ENCODE measurements around the gene UBE2I.
"Not testable (repeated sequence)": the region's sequence is repeated elsewhere in the genome, so short reads cannot be mapped to it uniquely, and the experiment has no call there.

The UBE2I gene

GRCh38 chr16:1314399-1315068, 5.1 kb downstream of the UBE2I start:
- DNase-seq: no peak

GRCh38 chr16:1315081-1316032, 5.9 kb downstream of the UBE2I start:
- no peak for DNase-seq

DNA sequence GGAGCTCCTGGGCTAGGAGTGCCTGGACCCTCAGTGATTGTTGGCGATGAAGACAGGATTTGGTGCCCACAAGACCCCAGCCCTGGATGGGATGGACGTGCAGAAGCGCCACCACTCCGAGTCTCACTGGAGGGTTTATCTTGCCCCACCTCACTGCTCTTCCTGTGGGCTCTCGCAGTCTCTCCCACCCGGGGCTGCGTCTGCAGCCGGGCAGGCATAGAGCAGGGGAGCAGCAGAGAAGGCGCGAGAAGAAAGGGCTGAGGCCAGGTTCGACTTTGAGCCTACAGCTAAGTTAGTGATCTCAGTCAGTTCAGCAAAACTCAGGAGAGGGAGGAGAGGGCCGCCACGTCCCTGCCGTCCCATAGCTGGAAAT, 6.6 kb downstream of the UBE2I start:
- no peak for DNase-seq

DNA sequence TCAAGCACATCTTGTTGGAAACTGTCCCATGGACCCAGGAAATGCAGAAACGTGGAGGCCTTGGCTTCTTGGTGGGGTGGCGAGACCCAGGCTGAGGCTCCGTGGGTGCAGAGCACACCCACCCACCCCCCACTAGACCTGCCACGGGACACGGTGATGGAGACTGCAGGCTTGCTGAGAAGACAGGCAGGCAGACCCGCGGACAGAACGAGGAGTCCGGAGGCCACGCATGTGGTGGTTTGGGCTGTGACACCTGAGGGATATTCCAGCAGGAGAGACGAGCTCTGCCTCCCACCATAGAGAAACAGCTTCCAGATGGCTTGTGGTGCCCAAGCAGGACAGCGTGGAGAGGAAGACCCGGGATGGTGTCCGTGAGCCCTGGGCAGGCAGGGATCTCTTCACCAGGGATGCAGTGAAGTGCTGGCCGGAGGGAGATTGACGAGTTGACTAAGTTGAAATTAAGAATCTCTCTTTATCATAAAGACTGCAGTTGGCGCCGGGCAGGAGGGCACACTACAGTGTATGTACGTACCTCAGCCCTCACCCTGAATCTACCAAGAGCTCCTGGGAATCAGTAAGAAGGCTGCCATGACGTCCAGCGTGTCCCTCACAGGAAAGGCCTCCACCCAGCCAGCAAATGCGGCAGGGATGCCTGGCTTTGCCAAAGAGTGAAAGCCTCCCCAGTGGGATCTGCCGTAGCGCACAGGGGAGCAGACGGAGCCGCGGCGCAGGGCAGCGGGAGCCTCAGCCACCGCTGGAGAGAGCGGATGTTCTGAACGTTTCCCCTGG, 8.2 kb downstream of the UBE2I start:
- peak; percentile 9 for DNase-seq

GRCh38 chr16:1318268-1318545, 8.8 kb downstream of the UBE2I start:
- no peak for DNase-seq

DNA sequence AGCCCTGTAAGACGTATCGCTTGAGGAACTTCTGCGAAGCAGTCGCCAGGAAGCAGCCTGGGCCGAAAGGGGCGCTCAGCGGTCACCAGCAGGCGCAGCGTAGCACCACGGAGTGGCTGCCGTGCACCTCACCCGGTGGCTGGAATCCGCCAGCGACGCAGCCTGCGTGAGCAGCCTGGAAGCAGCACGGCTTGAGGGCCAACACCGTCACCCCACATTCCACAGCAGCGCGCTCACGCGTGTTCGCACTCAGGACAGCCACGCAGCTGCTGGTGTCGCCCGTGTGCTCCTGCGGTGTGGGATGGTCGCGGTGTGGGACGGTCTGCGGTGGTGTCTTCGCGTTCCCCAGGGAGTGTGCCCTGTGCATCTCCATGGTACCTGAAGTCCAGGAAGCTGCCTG, 9.6 kb downstream of the UBE2I start:
- DNase-seq: peak; percentile 8

DNA sequence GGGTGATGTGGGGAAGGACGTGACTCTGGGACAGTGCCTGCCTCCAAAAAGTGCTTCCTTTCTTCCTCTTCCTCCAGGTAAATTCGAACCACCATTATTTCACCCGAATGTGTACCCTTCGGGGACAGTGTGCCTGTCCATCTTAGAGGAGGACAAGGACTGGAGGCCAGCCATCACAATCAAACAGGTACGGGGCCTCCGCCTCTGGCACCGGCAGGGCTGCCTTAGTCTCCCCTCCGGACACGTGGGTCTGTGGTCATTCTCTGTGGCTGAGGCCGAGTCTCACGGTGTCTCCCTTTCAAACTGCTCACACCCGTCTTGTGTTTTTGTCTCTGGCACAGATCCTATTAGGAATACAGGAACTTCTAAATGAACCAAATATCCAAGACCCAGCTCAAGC, 10.7 kb downstream of the UBE2I start:
- DNase-seq: no peak

- no peak for DNase-seq
These were observed 11.3 kb downstream of the UBE2I start for GRCh38 chr16:1320658-1321240.

DNA sequence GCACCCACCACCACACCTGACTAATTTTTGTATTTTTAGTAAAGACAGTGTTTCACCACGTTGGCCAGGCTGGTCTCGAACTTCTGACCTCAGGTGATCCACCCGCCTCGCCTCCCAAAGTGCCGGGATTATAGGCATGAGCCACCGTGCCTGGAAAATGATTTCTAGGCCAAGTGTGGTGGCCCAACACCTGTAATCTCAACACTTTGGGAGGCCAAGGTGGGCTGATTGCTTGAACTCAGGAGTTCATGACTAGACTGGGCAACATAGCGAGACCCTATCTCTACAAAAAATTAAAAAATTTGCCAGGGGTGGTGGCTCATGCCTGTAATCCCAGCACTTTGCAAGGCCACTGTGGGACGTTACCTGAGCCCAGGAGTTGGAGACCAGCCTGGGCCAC, 13.0 kb downstream of the UBE2I start:
- no peak for DNase-seq

DNA sequence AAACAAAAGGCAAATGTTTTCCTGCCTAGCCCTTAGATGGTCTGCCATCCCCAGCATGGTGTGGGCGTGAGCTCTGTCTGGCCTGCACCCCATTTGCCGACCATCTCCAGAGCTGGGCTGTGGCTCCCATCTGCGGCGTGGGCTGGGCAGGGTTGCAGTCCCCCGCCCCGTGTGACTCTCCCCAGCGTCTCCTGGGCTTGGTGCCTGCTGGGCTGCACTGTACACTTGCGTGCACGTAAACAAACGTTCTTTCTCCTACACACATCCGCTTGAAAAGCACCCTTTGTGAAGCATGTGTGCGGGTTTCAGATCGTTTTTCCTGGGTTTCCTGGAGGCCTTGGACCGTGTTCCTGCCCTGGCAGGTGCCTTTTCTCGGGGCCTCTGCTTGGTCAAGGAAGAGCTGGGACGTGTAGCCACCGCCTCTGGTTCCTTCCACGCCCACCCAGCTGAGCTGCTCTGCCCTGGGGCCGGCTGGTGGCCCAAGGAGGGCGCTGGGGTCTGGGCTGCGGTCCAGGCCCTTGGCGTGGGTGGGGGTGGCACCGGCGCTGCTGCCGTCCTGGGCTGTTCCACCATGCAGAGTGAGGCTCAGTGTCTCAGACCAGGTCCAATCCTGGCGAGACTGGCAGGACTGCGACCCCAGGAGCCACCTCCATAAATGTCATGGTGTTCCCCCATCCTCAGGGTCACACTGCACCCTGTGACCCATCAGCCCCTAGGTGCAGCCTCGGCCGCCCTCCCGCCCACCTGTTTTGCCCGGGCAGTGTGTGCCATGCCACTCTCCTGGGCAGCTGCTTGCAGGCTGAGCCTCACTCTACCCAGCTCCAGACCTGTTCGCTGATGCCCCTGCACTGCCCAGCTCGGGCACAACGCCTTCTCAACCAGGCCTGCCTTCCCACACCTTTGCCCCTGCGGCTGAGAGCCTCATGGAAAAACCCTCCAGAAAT, 14.1 kb downstream of the UBE2I start:
- no peak for DNase-seq

DNA sequence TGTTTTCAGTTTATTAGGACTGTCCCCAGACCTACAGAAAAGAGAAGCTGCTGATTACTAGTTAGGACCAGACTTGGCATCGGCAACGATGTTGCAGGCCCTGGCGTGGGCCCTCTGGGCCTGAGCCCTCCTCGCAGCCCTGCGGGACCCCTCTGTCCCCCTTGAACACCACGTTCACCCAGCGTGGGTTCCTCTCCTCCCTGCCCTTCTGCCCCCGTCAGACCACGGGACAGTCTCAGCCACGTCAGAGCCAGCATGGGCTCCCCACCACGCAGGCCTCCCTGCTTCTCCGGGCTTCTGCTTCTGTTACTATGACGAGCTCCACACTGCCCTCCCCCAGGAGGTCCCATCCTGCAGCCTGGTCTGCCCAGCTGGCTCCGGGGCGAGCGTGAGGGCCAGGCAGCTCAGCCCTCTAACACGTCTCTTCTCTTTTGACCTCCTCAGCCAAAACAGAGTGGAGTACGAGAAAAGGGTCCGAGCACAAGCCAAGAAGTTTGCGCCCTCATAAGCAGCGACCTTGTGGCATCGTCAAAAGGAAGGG, 14.9 kb downstream of the UBE2I start:
- no peak for DNase-seq

DNA sequence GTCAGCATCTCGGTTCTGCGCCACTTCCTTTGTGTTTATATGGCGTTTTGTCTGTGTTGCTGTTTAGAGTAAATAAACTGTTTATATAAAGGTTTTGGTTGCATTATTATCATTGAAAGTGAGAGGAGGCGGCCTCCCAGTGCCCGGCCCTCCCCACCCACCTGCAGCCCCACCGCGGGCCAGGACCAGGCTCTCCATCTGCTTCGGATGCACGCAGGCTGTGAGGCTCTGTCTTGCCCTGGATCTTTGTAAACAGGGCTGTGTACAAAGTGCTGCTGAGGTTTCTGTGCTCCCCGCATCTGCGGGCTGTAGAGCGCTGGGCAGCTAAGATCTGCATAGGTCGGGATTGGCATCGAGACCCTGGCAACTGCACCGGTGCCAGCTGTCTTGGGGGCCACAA, 15.8 kb downstream of the UBE2I start:
- DNase-seq: no peak

DNA sequence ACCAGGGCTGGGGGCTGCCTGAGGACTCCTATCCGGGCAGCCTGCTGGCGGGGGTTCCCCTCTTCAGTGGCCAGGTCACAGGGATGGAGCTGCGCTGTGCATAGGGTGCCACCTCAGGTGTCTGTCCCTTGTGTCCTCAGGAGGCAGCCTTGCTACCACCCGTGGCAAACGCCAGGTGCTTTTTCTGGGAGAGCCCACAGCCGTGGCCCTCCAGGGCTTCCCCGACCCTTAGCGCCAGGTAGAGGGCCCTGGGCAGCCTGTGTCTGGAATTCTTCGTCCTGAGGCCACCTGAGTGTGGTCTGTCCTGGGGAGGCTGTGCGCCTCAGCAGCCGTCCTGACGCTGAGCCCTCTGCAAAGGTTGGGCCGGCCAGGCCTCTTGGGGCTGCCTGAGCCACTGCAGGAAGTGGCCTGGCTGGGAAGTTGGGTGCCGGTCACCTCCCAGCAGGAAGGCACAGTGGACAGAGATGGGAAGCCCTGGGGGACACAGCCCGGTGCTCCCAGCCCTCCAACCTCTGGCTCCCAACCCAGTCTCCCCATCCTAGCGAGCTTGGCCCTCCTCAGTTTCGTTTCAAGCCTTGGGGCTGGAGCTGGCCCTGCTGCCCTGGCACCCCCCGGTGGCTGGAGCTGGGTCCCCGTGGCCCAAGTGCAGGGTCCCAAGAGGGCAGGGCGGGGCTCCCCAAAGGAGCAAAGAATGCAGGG, 16.4 kb downstream of the UBE2I start:
- no peak for DNase-seq

DNA sequence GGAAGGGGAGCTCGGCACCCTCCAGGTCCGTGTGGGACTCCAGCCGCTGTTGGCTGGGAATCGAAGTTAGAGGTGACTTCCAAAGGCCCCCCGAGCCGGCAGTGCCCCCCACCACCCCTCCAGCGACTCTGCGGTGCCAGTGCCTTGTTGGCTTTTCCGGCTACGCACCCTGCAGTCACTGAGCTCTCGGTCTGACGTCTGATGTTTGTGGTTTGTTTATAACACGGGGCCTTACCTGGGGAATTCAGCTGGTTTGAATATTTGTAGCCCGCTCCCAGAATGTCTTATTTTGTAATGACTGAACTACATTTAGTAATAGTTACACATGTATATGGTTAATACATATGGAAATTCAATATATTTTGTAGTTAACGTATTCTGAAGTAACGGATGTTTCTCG, 17.0 kb downstream of the UBE2I start:
- DNase-seq: no peak

GRCh38 chr16:1326946-1327618, 17.6 kb downstream of the UBE2I start:
- no peak for DNase-seq

DNA sequence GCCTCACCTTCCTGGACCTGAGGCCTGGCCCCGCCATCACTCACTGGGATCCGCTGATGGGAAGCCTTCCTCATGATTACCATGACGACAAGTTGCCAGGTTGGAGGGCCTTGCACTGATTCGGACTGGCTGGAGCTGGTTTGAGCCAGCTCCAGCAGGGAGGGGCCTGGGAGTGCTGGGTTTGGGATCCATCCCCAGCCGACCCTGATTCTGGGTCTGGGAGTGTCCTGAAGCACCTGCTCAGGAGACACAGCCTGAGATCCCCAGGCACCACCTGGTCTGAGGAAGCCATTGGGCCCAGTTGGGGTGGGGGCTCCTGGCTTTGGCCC, 18.1 kb downstream of the UBE2I start:
- DNase-seq: no peak

DNA sequence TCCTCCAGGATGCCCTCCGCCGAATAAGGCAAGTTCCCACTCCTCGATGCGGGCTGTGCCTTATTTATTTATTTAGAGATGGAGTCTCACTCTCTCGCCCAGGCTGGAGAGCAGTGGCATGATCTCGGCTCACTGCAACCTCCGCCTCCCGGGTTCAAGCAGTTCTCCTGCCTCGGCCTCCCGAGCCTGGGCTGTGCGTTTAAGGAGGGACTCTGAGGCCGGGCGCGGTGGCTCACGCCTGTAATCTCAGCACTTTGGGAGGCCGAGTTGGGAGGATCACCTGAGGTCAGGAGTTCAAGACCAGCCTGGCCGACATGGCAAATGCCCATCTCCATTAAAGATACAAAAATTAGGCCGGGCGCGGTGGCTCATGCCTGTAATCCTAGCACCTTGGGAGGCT, 18.7 kb downstream of the UBE2I start:
- not testable (repeated sequence) for DNase-seq

DNA sequence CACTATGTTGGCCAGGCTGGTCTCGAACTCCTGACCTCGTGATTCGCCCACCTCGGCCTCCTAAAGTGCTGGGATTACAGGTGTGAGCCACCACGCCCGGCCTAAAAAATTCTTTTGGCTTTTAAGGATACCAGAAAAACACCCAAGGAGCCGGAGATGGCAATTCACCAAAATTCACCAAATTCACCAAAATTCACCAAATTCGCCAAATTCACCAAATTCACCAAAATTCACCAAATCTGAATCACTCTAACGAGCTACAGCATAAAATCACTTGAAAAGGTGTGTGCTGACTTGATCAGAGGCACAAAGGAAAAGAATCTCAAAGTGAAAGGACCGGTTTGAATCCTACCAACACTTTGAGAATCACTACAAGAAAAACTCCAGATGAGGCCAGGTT, 19.5 kb downstream of the UBE2I start:
- not testable (repeated sequence) for DNase-seq

DNA sequence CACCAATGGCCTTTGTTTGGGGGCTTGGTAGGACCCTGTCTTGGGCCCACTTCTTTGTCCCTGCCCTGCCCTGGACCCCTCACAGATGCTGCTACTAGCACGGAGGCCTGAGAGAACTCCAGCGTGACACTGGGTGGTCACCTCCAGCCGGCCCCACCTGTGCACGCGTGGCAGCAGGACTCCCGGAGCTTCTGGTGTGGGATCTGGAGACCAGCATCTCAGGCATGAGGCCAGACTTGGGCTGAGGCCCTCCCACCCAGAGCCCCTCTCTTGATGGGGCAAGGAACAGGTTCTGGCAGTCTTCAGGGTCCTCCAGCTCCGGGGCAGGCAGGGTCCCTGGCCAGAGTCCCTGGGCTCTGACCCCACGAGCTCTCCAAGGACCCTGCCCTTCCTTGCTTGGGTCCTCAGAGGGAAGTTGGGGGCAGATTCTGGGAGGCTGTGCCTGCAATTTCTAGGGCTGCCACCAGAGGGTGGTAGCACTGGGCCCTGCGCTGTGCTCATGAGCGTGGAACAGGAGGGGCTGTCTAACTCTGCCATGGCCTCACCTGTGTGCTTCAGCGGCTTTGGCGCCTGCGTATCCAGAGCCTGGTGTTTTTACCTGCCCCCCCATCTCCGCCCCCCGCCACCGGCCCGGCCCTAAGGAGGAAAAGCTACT, 21.0 kb downstream of the UBE2I start:
- no peak for DNase-seq

Measured in activated naive CD4-positive, alpha-beta T cell treated with anti-CD3 and anti-CD28 coated beads, Interleukin-2, amount 50 U/mL, for 16 hours (primary cell).